ENCODE results near the gene ENO1. TPM values are rescaled to one million over a fixed set of nuclear protein-coding genes. Genes with fewer than 3 reads are reported as not detected.
"Not testable (repeated sequence)": the region's sequence is repeated elsewhere in the genome, so short reads cannot be mapped to it uniquely, and the experiment has no call there.

The ENO1 gene
- polyA plus RNA-seq, 1 donor: 341 TPM

GRCh38 chr1:8845104-8846097, 33.1 kb downstream of the ENO1 start:
- DNase-seq (ENCODE audit: low read depth): no peak

GRCh38 chr1:8844501-8845006, 33.9 kb downstream of the ENO1 start:
- no peak for DNase-seq (ENCODE audit: low read depth)

GRCh38 chr1:8841395-8841794, 37.1 kb downstream of the ENO1 start:
- no peak for DNase-seq (ENCODE audit: low read depth)

GRCh38 chr1:8839990-8840389, 38.5 kb downstream of the ENO1 start:
- DNase-seq (ENCODE audit: low read depth): no peak

GRCh38 chr1:8835941-8836643, 42.4 kb downstream of the ENO1 start:
- no peak for DNase-seq (ENCODE audit: low read depth)

- DNase-seq (ENCODE audit: low read depth): no peak
Observed at GRCh38 chr1:8831340-8831739, 47.1 kb downstream of the ENO1 start.

- DNase-seq (ENCODE audit: low read depth): not testable (repeated sequence)
Observed at GRCh38 chr1:8830732-8831131, 47.8 kb downstream of the ENO1 start.

GRCh38 chr1:8825985-8826481, 52.5 kb downstream of the ENO1 start:
- DNase-seq (ENCODE audit: low read depth): no peak

GRCh38 chr1:8823295-8823664, 55.2 kb downstream of the ENO1 start:
- DNase-seq (ENCODE audit: low read depth): no peak

- DNase-seq (ENCODE audit: low read depth): no peak
Observed at GRCh38 chr1:8822373-8823294, 55.9 kb downstream of the ENO1 start.

- DNase-seq (ENCODE audit: low read depth): no peak
Observed at GRCh38 chr1:8821084-8821483, 57.4 kb downstream of the ENO1 start.

GRCh38 chr1:8818789-8819188, 59.7 kb downstream of the ENO1 start:
- DNase-seq (ENCODE audit: low read depth): not testable (repeated sequence)

- DNase-seq (ENCODE audit: low read depth): no peak
Observed at GRCh38 chr1:8818325-8818775, 60.1 kb downstream of the ENO1 start.

GRCh38 chr1:8817412-8818324, 60.8 kb downstream of the ENO1 start, which contains the start of gene RERE:
RERE (minus strand) TSS chr1:8817640.
- DNase-seq (ENCODE audit: low read depth): peak; percentile 70

- DNase-seq (ENCODE audit: low read depth): no peak
Observed at GRCh38 chr1:8816831-8817411, 61.6 kb downstream of the ENO1 start.

- no peak for DNase-seq (ENCODE audit: low read depth)
Observed at GRCh38 chr1:8816264-8816663, 62.2 kb downstream of the ENO1 start.

- DNase-seq (ENCODE audit: low read depth): no peak
Observed at GRCh38 chr1:8815582-8816151, 62.8 kb downstream of the ENO1 start.

- no peak for DNase-seq (ENCODE audit: low read depth)
Observed at GRCh38 chr1:8814865-8815264, 63.6 kb downstream of the ENO1 start.

- DNase-seq (ENCODE audit: low read depth): no peak
Observed at GRCh38 chr1:8813991-8814390, 64.5 kb downstream of the ENO1 start.

Measured in forelimb muscle (tissue), 1 donor.